ENCODE results near the gene NKAIN2. TPM values are rescaled to one million over a fixed set of nuclear protein-coding genes. Genes with fewer than 3 reads are reported as not detected.

The NKAIN2 gene
- polyA plus RNA-seq, 2 donors, result 0.02 TPM; not detected in 1

GRCh38 chr6:124026694-124027093 is 223.0 kb downstream of the NKAIN2 start:
- H3K4me3 ChIP-seq (ENCODE audit: low read depth in 1 of 2, low read length in 2 of 2), result no peak overlapping the region
- H3K36me3 ChIP-seq (ENCODE audit: control insufficient read depth in 2 of 2, insufficient read depth in 2 of 2, low read length in 1 of 2), result no peaks in the 10 kb centered on the region
- H3K27ac ChIP-seq (ENCODE audit: low read depth in 2 of 2, low read length in 1 of 2), result no peak overlapping the region
- 75 to 76% methylated on average over 2 of the region's 2 CpGs for WGBS, 2 donors
- H3K27me3 ChIP-seq (ENCODE audit: control insufficient read depth in 1 of 2, insufficient read depth in 2 of 2, low read length in 2 of 2), result no peaks in the 10 kb centered on the region
- no peaks in the 10 kb centered on the region for H3K4me1 ChIP-seq (ENCODE audit: control insufficient read depth in 2 of 2, insufficient read depth in 2 of 2, low read length in 1 of 2)
- H3K9me3 ChIP-seq (ENCODE audit: control insufficient read depth in 2 of 2, insufficient read depth in 1 of 2, low read depth in 1 of 2, low read length in 1 of 2), result no peaks in the 10 kb centered on the region

- Histone ChIP-seq H3K36me3 (ENCODE audit: control insufficient read depth in 2 of 2, insufficient read depth in 2 of 2, low read length in 1 of 2) (no peaks in the 10 kb centered on the region), H3K4me3 (ENCODE audit: low read depth in 1 of 2, low read length in 2 of 2) (no peak overlapping the region), H3K27me3 (ENCODE audit: control insufficient read depth in 1 of 2, insufficient read depth in 2 of 2, low read length in 2 of 2) (no peaks in the 10 kb centered on the region), H3K4me1 (ENCODE audit: control insufficient read depth in 2 of 2, insufficient read depth in 2 of 2, low read length in 1 of 2) (no peaks in the 10 kb centered on the region), H3K27ac (ENCODE audit: low read depth in 2 of 2, low read length in 1 of 2) (no peak overlapping the region), H3K9me3 (ENCODE audit: control insufficient read depth in 2 of 2, insufficient read depth in 1 of 2, low read depth in 1 of 2, low read length in 1 of 2) (no peaks in the 10 kb centered on the region)
- 90 to 93% methylated on average over 7 of the region's 7 CpGs for WGBS, 2 donors
These were observed 223.7 kb downstream of the NKAIN2 start for GRCh38 chr6:124027392-124027791.

GRCh38 chr6:124028117-124028516 is 224.5 kb downstream of the NKAIN2 start:
- WGBS, 2 donors, result 90 to 99% methylated on average over 2 of the region's 2 CpGs
- Histone ChIP-seq H3K4me3 (ENCODE audit: low read depth in 1 of 2, low read length in 2 of 2) (no peak overlapping the region), H3K9me3 (ENCODE audit: control insufficient read depth in 2 of 2, insufficient read depth in 1 of 2, low read depth in 1 of 2, low read length in 1 of 2) (no peaks in the 10 kb centered on the region), H3K4me1 (ENCODE audit: control insufficient read depth in 2 of 2, insufficient read depth in 2 of 2, low read length in 1 of 2) (no peaks in the 10 kb centered on the region), H3K27ac (ENCODE audit: low read depth in 2 of 2, low read length in 1 of 2) (no peak overlapping the region), H3K36me3 (ENCODE audit: control insufficient read depth in 2 of 2, insufficient read depth in 2 of 2, low read length in 1 of 2) (no peaks in the 10 kb centered on the region), H3K27me3 (ENCODE audit: control insufficient read depth in 1 of 2, insufficient read depth in 2 of 2, low read length in 2 of 2) (no peaks in the 10 kb centered on the region)

- no peak overlapping the region for H3K27ac ChIP-seq (ENCODE audit: low read depth in 2 of 2, low read length in 1 of 2)
- H3K36me3 ChIP-seq (ENCODE audit: control insufficient read depth in 2 of 2, insufficient read depth in 2 of 2, low read length in 1 of 2), result no peaks in the 10 kb centered on the region
- H3K4me3 ChIP-seq (ENCODE audit: low read depth in 1 of 2, low read length in 2 of 2), result no peak overlapping the region
- 81 to 88% methylated on average over 5 of the region's 5 CpGs for WGBS, 2 donors
- no peaks in the 10 kb centered on the region for H3K9me3 ChIP-seq (ENCODE audit: control insufficient read depth in 2 of 2, insufficient read depth in 1 of 2, low read depth in 1 of 2, low read length in 1 of 2)
- H3K4me1 ChIP-seq (ENCODE audit: control insufficient read depth in 2 of 2, insufficient read depth in 2 of 2, low read length in 1 of 2), result no peaks in the 10 kb centered on the region
- H3K27me3 ChIP-seq (ENCODE audit: control insufficient read depth in 1 of 2, insufficient read depth in 2 of 2, low read length in 2 of 2), result no peaks in the 10 kb centered on the region
These were observed 225.9 kb downstream of the NKAIN2 start for GRCh38 chr6:124029567-124029966.

- Histone ChIP-seq H3K27me3 (ENCODE audit: control insufficient read depth in 1 of 2, insufficient read depth in 2 of 2, low read length in 2 of 2) (no peaks in the 10 kb centered on the region), H3K4me3 (ENCODE audit: low read depth in 1 of 2, low read length in 2 of 2) (no peak overlapping the region), H3K9me3 (ENCODE audit: control insufficient read depth in 2 of 2, insufficient read depth in 1 of 2, low read depth in 1 of 2, low read length in 1 of 2) (no peaks in the 10 kb centered on the region), H3K36me3 (ENCODE audit: control insufficient read depth in 2 of 2, insufficient read depth in 2 of 2, low read length in 1 of 2) (no peaks in the 10 kb centered on the region), H3K4me1 (ENCODE audit: control insufficient read depth in 2 of 2, insufficient read depth in 2 of 2, low read length in 1 of 2) (no peaks in the 10 kb centered on the region), H3K27ac (ENCODE audit: low read depth in 2 of 2, low read length in 1 of 2) (no peak overlapping the region)
- whole genome bisulfite sequencing, 2 donors, result 82 to 86% methylated on average over 3 of the region's 3 CpGs
These were observed 229.8 kb downstream of the NKAIN2 start for GRCh38 chr6:124033501-124033900.

- Histone ChIP-seq H3K9me3 (ENCODE audit: control insufficient read depth in 2 of 2, insufficient read depth in 1 of 2, low read depth in 1 of 2, low read length in 1 of 2) (no peaks in the 10 kb centered on the region), H3K4me1 (ENCODE audit: control insufficient read depth in 2 of 2, insufficient read depth in 2 of 2, low read length in 1 of 2) (no peaks in the 10 kb centered on the region), H3K36me3 (ENCODE audit: control insufficient read depth in 2 of 2, insufficient read depth in 2 of 2, low read length in 1 of 2) (no peaks in the 10 kb centered on the region), H3K27me3 (ENCODE audit: control insufficient read depth in 1 of 2, insufficient read depth in 2 of 2, low read length in 2 of 2) (no peaks in the 10 kb centered on the region), H3K4me3 (ENCODE audit: low read depth in 1 of 2, low read length in 2 of 2) (no peak overlapping the region), H3K27ac (ENCODE audit: low read depth in 2 of 2, low read length in 1 of 2) (no peak overlapping the region)
- 22 to 24% methylated on average over 2 of the region's 2 CpGs for WGBS, 2 donors
These were observed 232.7 kb downstream of the NKAIN2 start for GRCh38 chr6:124036384-124036783.

- Histone ChIP-seq H3K27ac (ENCODE audit: low read depth in 2 of 2, low read length in 1 of 2) (no peak overlapping the region), H3K27me3 (ENCODE audit: control insufficient read depth in 1 of 2, insufficient read depth in 2 of 2, low read length in 2 of 2) (no peaks in the 10 kb centered on the region), H3K4me1 (ENCODE audit: control insufficient read depth in 2 of 2, insufficient read depth in 2 of 2, low read length in 1 of 2) (no peaks in the 10 kb centered on the region), H3K4me3 (ENCODE audit: low read depth in 1 of 2, low read length in 2 of 2) (no peak overlapping the region), H3K9me3 (ENCODE audit: control insufficient read depth in 2 of 2, insufficient read depth in 1 of 2, low read depth in 1 of 2, low read length in 1 of 2) (no peaks in the 10 kb centered on the region), H3K36me3 (ENCODE audit: control insufficient read depth in 2 of 2, insufficient read depth in 2 of 2, low read length in 1 of 2) (no peaks in the 10 kb centered on the region)
- WGBS, 2 donors, result 65 to 69% methylated on average over 2 of the region's 2 CpGs
These were observed 237.0 kb downstream of the NKAIN2 start for GRCh38 chr6:124040655-124041054.

- no peak overlapping the region for H3K27ac ChIP-seq (ENCODE audit: low read depth in 2 of 2, low read length in 1 of 2)
- H3K9me3 ChIP-seq (ENCODE audit: control insufficient read depth in 2 of 2, insufficient read depth in 1 of 2, low read depth in 1 of 2, low read length in 1 of 2), result no peaks in the 10 kb centered on the region
- H3K36me3 ChIP-seq (ENCODE audit: control insufficient read depth in 2 of 2, insufficient read depth in 2 of 2, low read length in 1 of 2), result no peaks in the 10 kb centered on the region
- no peaks in the 10 kb centered on the region for H3K27me3 ChIP-seq (ENCODE audit: control insufficient read depth in 1 of 2, insufficient read depth in 2 of 2, low read length in 2 of 2)
- H3K4me1 ChIP-seq (ENCODE audit: control insufficient read depth in 2 of 2, insufficient read depth in 2 of 2, low read length in 1 of 2), result no peaks in the 10 kb centered on the region
- no peak overlapping the region for H3K4me3 ChIP-seq (ENCODE audit: low read depth in 1 of 2, low read length in 2 of 2)
- WGBS, 2 donors, result 75 to 78% methylated on average over 5 of the region's 5 CpGs
These were observed 248.5 kb downstream of the NKAIN2 start for GRCh38 chr6:124052120-124052519.

GRCh38 chr6:124053315-124053714 is 249.7 kb downstream of the NKAIN2 start:
- WGBS, 2 donors, result 76 to 79% methylated on average over 2 of the region's 2 CpGs
- Histone ChIP-seq H3K4me1 (ENCODE audit: control insufficient read depth in 2 of 2, insufficient read depth in 2 of 2, low read length in 1 of 2) (no peaks in the 10 kb centered on the region), H3K27me3 (ENCODE audit: control insufficient read depth in 1 of 2, insufficient read depth in 2 of 2, low read length in 2 of 2) (no peaks in the 10 kb centered on the region), H3K9me3 (ENCODE audit: control insufficient read depth in 2 of 2, insufficient read depth in 1 of 2, low read depth in 1 of 2, low read length in 1 of 2) (no peaks in the 10 kb centered on the region), H3K36me3 (ENCODE audit: control insufficient read depth in 2 of 2, insufficient read depth in 2 of 2, low read length in 1 of 2) (no peaks in the 10 kb centered on the region), H3K27ac (ENCODE audit: low read depth in 2 of 2, low read length in 1 of 2) (no peak overlapping the region), H3K4me3 (ENCODE audit: low read depth in 1 of 2, low read length in 2 of 2) (no peak overlapping the region)

- H3K4me1 ChIP-seq (ENCODE audit: control insufficient read depth in 2 of 2, insufficient read depth in 2 of 2, low read length in 1 of 2), result no peaks in the 10 kb centered on the region
- H3K27ac ChIP-seq (ENCODE audit: low read depth in 2 of 2, low read length in 1 of 2), result no peak overlapping the region
- no peak overlapping the region for H3K4me3 ChIP-seq (ENCODE audit: low read depth in 1 of 2, low read length in 2 of 2)
- no peaks in the 10 kb centered on the region for H3K27me3 ChIP-seq (ENCODE audit: control insufficient read depth in 1 of 2, insufficient read depth in 2 of 2, low read length in 2 of 2)
- H3K9me3 ChIP-seq (ENCODE audit: control insufficient read depth in 2 of 2, insufficient read depth in 1 of 2, low read depth in 1 of 2, low read length in 1 of 2), result no peaks in the 10 kb centered on the region
- H3K36me3 ChIP-seq (ENCODE audit: control insufficient read depth in 2 of 2, insufficient read depth in 2 of 2, low read length in 1 of 2), result no peaks in the 10 kb centered on the region
These were observed 250.4 kb downstream of the NKAIN2 start for GRCh38 chr6:124054034-124054433.
